ENCODE data around the gene ETV7.
"Not testable (repeated sequence)": the region's sequence is repeated elsewhere in the genome, so short reads cannot be mapped to it uniquely, and the experiment has no call there.

Gene ETV7

GRCh38 chr6:36418558-36418957 is 31.1 kb upstream of the ETV7 start:
- Histone ChIP-seq H3K27me3 (ENCODE audit: control insufficient read depth, insufficient read depth, low read length) (no peaks in the 10 kb centered on the region), H3K4me3 (ENCODE audit: low read length) (no peak overlapping the region), H3K4me1 (ENCODE audit: control insufficient read depth, insufficient read depth, low read length) (no peaks in the 10 kb centered on the region), H3K27ac (ENCODE audit: low read length) (no peak overlapping the region), H3K9me3 (ENCODE audit: control insufficient read depth, insufficient read depth, low read length) (no peaks in the 10 kb centered on the region), H3K36me3 (ENCODE audit: control insufficient read depth, insufficient read depth, low read length) (no peaks in the 10 kb centered on the region)
- no CpG with 5 or more reads among the region's 3 CpGs for WGBS (ENCODE audit: insufficient coverage, insufficient read length)
- DNase-seq (ENCODE audit: low read depth, low spot score) = no peak

GRCh38 chr6:36414481-36414880 is 27.0 kb upstream of the ETV7 start:
- Histone ChIP-seq H3K9me3 (ENCODE audit: control insufficient read depth, insufficient read depth, low read length) (no peaks in the 10 kb centered on the region), H3K4me1 (ENCODE audit: control insufficient read depth, insufficient read depth, low read length) (no peaks in the 10 kb centered on the region), H3K27ac (ENCODE audit: low read length) (no peak overlapping the region), H3K36me3 (ENCODE audit: control insufficient read depth, insufficient read depth, low read length) (no peaks in the 10 kb centered on the region), H3K27me3 (ENCODE audit: control insufficient read depth, insufficient read depth, low read length) (no peaks in the 10 kb centered on the region), H3K4me3 (ENCODE audit: low read length) (no peak overlapping the region)
- no CpG with 5 or more reads among the region's 1 CpG for WGBS (ENCODE audit: insufficient coverage, insufficient read length)
- no peak for DNase-seq (ENCODE audit: low read depth, low spot score)

- no peaks in the 10 kb centered on the region for H3K4me1 ChIP-seq (ENCODE audit: control insufficient read depth, insufficient read depth, low read length)
- H3K4me3 ChIP-seq (ENCODE audit: low read length) = no peak overlapping the region
- H3K36me3 ChIP-seq (ENCODE audit: control insufficient read depth, insufficient read depth, low read length) = no peaks in the 10 kb centered on the region
- WGBS (ENCODE audit: insufficient coverage, insufficient read length) = no CpG with 5 or more reads among the region's 4 CpGs
- no peak overlapping the region for H3K27ac ChIP-seq (ENCODE audit: low read length)
- H3K27me3 ChIP-seq (ENCODE audit: control insufficient read depth, insufficient read depth, low read length) = no peaks in the 10 kb centered on the region
- no peaks in the 10 kb centered on the region for H3K9me3 ChIP-seq (ENCODE audit: control insufficient read depth, insufficient read depth, low read length)
- no peak for DNase-seq (ENCODE audit: low read depth, low spot score)
These were observed 26.3 kb upstream of the ETV7 start for GRCh38 chr6:36413489-36414480.

- not testable (repeated sequence) for H3K4me3 ChIP-seq (ENCODE audit: low read length); H3K36me3 ChIP-seq (ENCODE audit: control insufficient read depth, insufficient read depth, low read length); H3K9me3 ChIP-seq (ENCODE audit: control insufficient read depth, insufficient read depth, low read length); DNase-seq (ENCODE audit: low read depth, low spot score); H3K4me1 ChIP-seq (ENCODE audit: control insufficient read depth, insufficient read depth, low read length); H3K27me3 ChIP-seq (ENCODE audit: control insufficient read depth, insufficient read depth, low read length); H3K27ac ChIP-seq (ENCODE audit: low read length)
- no CpG with 5 or more reads among the region's 5 CpGs for WGBS (ENCODE audit: insufficient coverage, insufficient read length)
These were observed 22.2 kb upstream of the ETV7 start for GRCh38 chr6:36409718-36410117.

GRCh38 chr6:36404164-36404563 is 16.7 kb upstream of the ETV7 start:
- Histone ChIP-seq H3K9me3 (ENCODE audit: control insufficient read depth, insufficient read depth, low read length) (no peaks in the 10 kb centered on the region), H3K36me3 (ENCODE audit: control insufficient read depth, insufficient read depth, low read length) (no peaks in the 10 kb centered on the region), H3K4me3 (ENCODE audit: low read length) (no peak overlapping the region), H3K27me3 (ENCODE audit: control insufficient read depth, insufficient read depth, low read length) (no peaks in the 10 kb centered on the region), H3K27ac (ENCODE audit: low read length) (no peak overlapping the region), H3K4me1 (ENCODE audit: control insufficient read depth, insufficient read depth, low read length) (no peaks in the 10 kb centered on the region)
- DNase-seq (ENCODE audit: low read depth, low spot score) = no peak
- WGBS (ENCODE audit: insufficient coverage, insufficient read length) = no CpG with 5 or more reads among the region's 4 CpGs

GRCh38 chr6:36402481-36402880 is 15.0 kb upstream of the ETV7 start:
- no peak overlapping the region for H3K27ac ChIP-seq (ENCODE audit: low read length)
- WGBS (ENCODE audit: insufficient coverage, insufficient read length) = no CpG with 5 or more reads among the region's 3 CpGs

GRCh38 chr6:36399970-36400369 is 12.5 kb upstream of the ETV7 start:
- Histone ChIP-seq H3K36me3 (ENCODE audit: control insufficient read depth, insufficient read depth, low read length) (no peaks in the 10 kb centered on the region), H3K4me3 (ENCODE audit: low read length) (no peak overlapping the region), H3K9me3 (ENCODE audit: control insufficient read depth, insufficient read depth, low read length) (no peaks in the 10 kb centered on the region), H3K4me1 (ENCODE audit: control insufficient read depth, insufficient read depth, low read length) (no peaks in the 10 kb centered on the region), H3K27ac (ENCODE audit: low read length) (no peak overlapping the region), H3K27me3 (ENCODE audit: control insufficient read depth, insufficient read depth, low read length) (no peaks in the 10 kb centered on the region)
- no CpG with 5 or more reads among the region's 1 CpG for WGBS (ENCODE audit: insufficient coverage, insufficient read length)
- DNase-seq (ENCODE audit: low read depth, low spot score) = no peak

More at GRCh38 chr6:36402481-36402880, 15.0 kb upstream of the ETV7 start:
- Histone ChIP-seq H3K27me3 (ENCODE audit: control insufficient read depth, insufficient read depth, low read length) (no peaks in the 10 kb centered on the region), H3K36me3 (ENCODE audit: control insufficient read depth, insufficient read depth, low read length) (no peaks in the 10 kb centered on the region), H3K9me3 (ENCODE audit: control insufficient read depth, insufficient read depth, low read length) (no peaks in the 10 kb centered on the region), H3K4me3 (ENCODE audit: low read length) (no peak overlapping the region), H3K4me1 (ENCODE audit: control insufficient read depth, insufficient read depth, low read length) (no peaks in the 10 kb centered on the region)
- no peak for DNase-seq (ENCODE audit: low read depth, low spot score)

- Histone ChIP-seq H3K4me3 (ENCODE audit: low read length) (no peak overlapping the region), H3K27me3 (ENCODE audit: control insufficient read depth, insufficient read depth, low read length) (peaks cover 12% of the 10 kb centered on the region)
- no CpG with 5 or more reads among the region's 5 CpGs for WGBS (ENCODE audit: insufficient coverage, insufficient read length)
These were observed 5.2 kb upstream of the ETV7 start for GRCh38 chr6:36392621-36393020.

GRCh38 chr6:36389353-36389752 is 1.9 kb upstream of the ETV7 start:
- Histone ChIP-seq H3K27ac (ENCODE audit: low read length) (no peak overlapping the region), H3K36me3 (ENCODE audit: control insufficient read depth, insufficient read depth, low read length) (no peaks in the 10 kb centered on the region), H3K4me3 (ENCODE audit: low read length) (no peak overlapping the region), H3K27me3 (ENCODE audit: control insufficient read depth, insufficient read depth, low read length) (peaks cover 29% of the 10 kb centered on the region), H3K9me3 (ENCODE audit: control insufficient read depth, insufficient read depth, low read length) (no peaks in the 10 kb centered on the region), H3K4me1 (ENCODE audit: control insufficient read depth, insufficient read depth, low read length) (no peaks in the 10 kb centered on the region)
- no peak for DNase-seq (ENCODE audit: low read depth, low spot score)

More at GRCh38 chr6:36392621-36393020, 5.2 kb upstream of the ETV7 start:
- Histone ChIP-seq H3K36me3 (ENCODE audit: control insufficient read depth, insufficient read depth, low read length) (no peaks in the 10 kb centered on the region), H3K9me3 (ENCODE audit: control insufficient read depth, insufficient read depth, low read length) (no peaks in the 10 kb centered on the region), H3K4me1 (ENCODE audit: control insufficient read depth, insufficient read depth, low read length) (no peaks in the 10 kb centered on the region), H3K27ac (ENCODE audit: low read length) (no peak overlapping the region)
- no peak for DNase-seq (ENCODE audit: low read depth, low spot score)

GRCh38 chr6:36386495-36387439 is 702 bp downstream of the ETV7 start:
- H3K27ac ChIP-seq (ENCODE audit: low read length) = no peak overlapping the region
- H3K4me1 ChIP-seq (ENCODE audit: control insufficient read depth, insufficient read depth, low read length) = no peaks in the 10 kb centered on the region
- no peaks in the 10 kb centered on the region for H3K9me3 ChIP-seq (ENCODE audit: control insufficient read depth, insufficient read depth, low read length)
- peaks cover 29% of the 10 kb centered on the region for H3K27me3 ChIP-seq (ENCODE audit: control insufficient read depth, insufficient read depth, low read length)
- no peak for DNase-seq (ENCODE audit: low read depth, low spot score)
- no peaks in the 10 kb centered on the region for H3K36me3 ChIP-seq (ENCODE audit: control insufficient read depth, insufficient read depth, low read length)
- peak overlapping the region; percentile 49; the same call in 1 of the 2 replicates for H3K4me3 ChIP-seq (ENCODE audit: low read length)
- WGBS (ENCODE audit: insufficient coverage, insufficient read length) = no CpG with 5 or more reads among the region's 33 CpGs
